ENCODE data around the gene TSPAN7. TPM values are rescaled to one million over a fixed set of nuclear protein-coding genes. Genes with fewer than 3 reads are reported as not detected.

TSPAN7 gene
- total RNA-seq, 5 donors from 2014 or later (not counting 1 experiment from before 2014, with no cell fraction given), result 0.62 to 1.3 (median 0.73) TPM; not detected in 2

GRCh38 chrX:38632516-38632915 lies 71.2 kb downstream of the TSPAN7 start:
- DNase-seq, result no peak
- Histone ChIP-seq H3K36me3 (ENCODE audit: control insufficient read depth in 2 of 2, extremely low read depth in 1 of 2, insufficient read depth in 1 of 2, low read length in 1 of 2) (no peaks in the 10 kb centered on the region), H3K27ac (ENCODE audit: low read length) (no peak overlapping the region), H3K9me3 (no peaks in the 10 kb centered on the region), H3K4me1 (ENCODE audit: control insufficient read depth in 1 of 2, extremely low read depth in 1 of 2, insufficient read depth in 2 of 2, low read length in 2 of 2) (no peaks in the 10 kb centered on the region), H3K4me3 (ENCODE audit: control insufficient read depth in 1 of 2, extremely low read depth in 1 of 2, low read length in 1 of 2) (no peak overlapping the region), H3K27me3 (replicated peaks in 1 of 2; ENCODE audit: control insufficient read depth in 2 of 2, extremely low read depth in 1 of 2, insufficient read depth in 2 of 2, low read length in 1 of 2) (no peaks in the 10 kb centered on the region)
- Mint-ChIP-seq H3K27ac (no peak overlapping the region), H3K9me3 (no peaks in the 10 kb centered on the region), H3K4me3 (peak overlapping the region in 1 of 3 donors; percentile 27), H3K36me3 (no peaks in the 10 kb centered on the region), H3K4me1 (peaks cover 4 to 9% (median 6%) of the 10 kb centered on the region in 3 donors), H3K27me3 (no peaks in the 10 kb centered on the region)
- no CpG with 5 or more reads among the region's 2 CpGs for WGBS (ENCODE audit: insufficient coverage)
- CTCF ChIA-PET, result no interaction called here
- POLR2A ChIA-PET, result no interaction called here
- no peak for ATAC-seq (replicated peaks in 1 of 4)

- H3K27ac ChIP-seq (ENCODE audit: low read length), result no peak overlapping the region
- Mint-ChIP-seq H3K27ac (no peak overlapping the region), H3K27me3 (peaks cover 0 to 9% of the 10 kb centered on the region in 2 donors), H3K9me3 (no peaks in the 10 kb centered on the region), H3K4me3 (no peak overlapping the region), H3K36me3 (no peaks in the 10 kb centered on the region), H3K4me1 (peaks cover 4 to 9% (median 6%) of the 10 kb centered on the region in 3 donors)
- H3K4me3 ChIP-seq (ENCODE audit: control insufficient read depth in 1 of 2, extremely low read depth in 1 of 2, low read length in 1 of 2), result no peak overlapping the region
- no peaks in the 10 kb centered on the region for H3K36me3 ChIP-seq (ENCODE audit: control insufficient read depth in 2 of 2, extremely low read depth in 1 of 2, insufficient read depth in 1 of 2, low read length in 1 of 2)
- no peaks in the 10 kb centered on the region for H3K27me3 ChIP-seq (replicated peaks in 1 of 2; ENCODE audit: control insufficient read depth in 2 of 2, extremely low read depth in 1 of 2, insufficient read depth in 2 of 2, low read length in 1 of 2)
- ChIA-PET CTCF (no interaction called here), POLR2A (no interaction called here)
- no CpG with 5 or more reads among the region's 2 CpGs for WGBS (ENCODE audit: insufficient coverage)
- ATAC-seq (replicated peaks in 1 of 4) (no peak), DNase-seq (no peak)
- H3K4me1 ChIP-seq (ENCODE audit: control insufficient read depth in 1 of 2, extremely low read depth in 1 of 2, insufficient read depth in 2 of 2, low read length in 2 of 2), result no peaks in the 10 kb centered on the region
- no peaks in the 10 kb centered on the region for H3K9me3 ChIP-seq
Measured at GRCh38 chrX:38634665-38635064, 73.3 kb downstream of the TSPAN7 start.

DNA sequence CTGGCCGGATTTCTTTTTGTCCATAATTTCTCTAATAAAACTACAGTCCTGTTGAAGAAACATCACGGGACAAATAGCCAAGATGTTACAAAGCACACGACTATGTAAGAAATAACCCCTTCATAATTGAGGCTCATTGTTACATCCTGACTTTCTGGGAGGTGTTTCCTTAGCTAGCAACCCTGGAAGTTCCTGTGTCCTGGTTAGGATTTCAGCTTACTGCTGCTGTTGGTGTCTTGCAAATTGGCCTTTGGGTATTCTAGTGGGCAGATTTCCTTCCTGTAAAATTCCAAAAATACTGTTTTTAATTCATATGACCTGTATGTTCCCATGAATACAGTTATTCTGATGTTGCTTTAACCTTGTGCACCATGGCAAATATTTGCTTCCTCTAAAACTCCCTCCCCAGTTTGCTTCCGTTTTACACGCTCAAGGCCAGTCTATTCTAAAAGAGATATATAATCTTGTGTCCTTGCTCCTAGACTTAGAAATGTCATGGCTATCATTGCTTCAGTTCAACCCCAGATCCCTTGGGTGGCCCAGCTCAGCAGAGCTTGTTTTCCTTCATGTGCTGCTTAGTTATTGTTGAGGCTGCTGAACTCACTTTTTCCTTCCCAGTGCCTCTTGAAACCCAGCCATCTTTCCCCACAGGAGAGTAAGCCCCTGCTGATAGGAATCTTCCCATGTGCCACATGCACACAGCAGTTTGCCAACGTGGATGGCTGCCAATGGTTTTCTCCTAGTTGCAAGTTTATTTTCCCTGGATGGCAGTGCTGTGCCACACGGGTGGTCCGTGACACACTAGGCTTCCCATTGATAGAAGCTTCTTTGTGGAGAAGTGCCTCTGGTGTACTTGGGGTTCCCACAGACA lies 75.8 kb downstream of the TSPAN7 start:
- H3K36me3 ChIP-seq (ENCODE audit: control insufficient read depth in 2 of 2, extremely low read depth in 1 of 2, insufficient read depth in 1 of 2, low read length in 1 of 2), result no peaks in the 10 kb centered on the region
- DNase-seq (no peak), ATAC-seq (replicated peaks in 1 of 4) (no peak)
- H3K27ac ChIP-seq (ENCODE audit: low read length), result no peak overlapping the region
- no peaks in the 10 kb centered on the region for H3K4me1 ChIP-seq (ENCODE audit: control insufficient read depth in 1 of 2, extremely low read depth in 1 of 2, insufficient read depth in 2 of 2, low read length in 2 of 2)
- Mint-ChIP-seq H3K27me3 (peaks cover 6 to 21% of the 10 kb centered on the region in 2 donors), H3K4me3 (no peak overlapping the region), H3K4me1 (peaks cover 4 to 7% (median 5%) of the 10 kb centered on the region in 3 donors), H3K27ac (no peak overlapping the region), H3K9me3 (no peaks in the 10 kb centered on the region), H3K36me3 (no peaks in the 10 kb centered on the region)
- no CpG with 5 or more reads among the region's 8 CpGs for WGBS (ENCODE audit: insufficient coverage)
- H3K4me3 ChIP-seq (ENCODE audit: control insufficient read depth in 1 of 2, extremely low read depth in 1 of 2, low read length in 1 of 2), result no peak overlapping the region
- ChIA-PET POLR2A (no interaction called here), CTCF (no interaction called here)
- H3K9me3 ChIP-seq, result no peaks in the 10 kb centered on the region
- no peaks in the 10 kb centered on the region for H3K27me3 ChIP-seq (replicated peaks in 1 of 2; ENCODE audit: control insufficient read depth in 2 of 2, extremely low read depth in 1 of 2, insufficient read depth in 2 of 2, low read length in 1 of 2)

- Mint-ChIP-seq H3K36me3 (no peaks in the 10 kb centered on the region), H3K4me3 (no peak overlapping the region), H3K9me3 (no peaks in the 10 kb centered on the region), H3K4me1 (no peaks in the 10 kb centered on the region), H3K27me3 (peaks cover 7 to 32% of the 10 kb centered on the region in 2 donors), H3K27ac (no peak overlapping the region)
- no peak for DNase-seq
- no peaks in the 10 kb centered on the region for H3K4me1 ChIP-seq (ENCODE audit: control insufficient read depth in 1 of 2, extremely low read depth in 1 of 2, insufficient read depth in 2 of 2, low read length in 2 of 2)
- no peaks in the 10 kb centered on the region for H3K27me3 ChIP-seq (replicated peaks in 1 of 2; ENCODE audit: control insufficient read depth in 2 of 2, extremely low read depth in 1 of 2, insufficient read depth in 2 of 2, low read length in 1 of 2)
- H3K27ac ChIP-seq (ENCODE audit: low read length), result no peak overlapping the region
- ChIA-PET CTCF (no interaction called here), POLR2A (no interaction called here)
- no peak for ATAC-seq (replicated peaks in 1 of 4)
- WGBS (ENCODE audit: insufficient coverage), result no CpG with 5 or more reads among the region's 5 CpGs
- H3K4me3 ChIP-seq (ENCODE audit: control insufficient read depth in 1 of 2, extremely low read depth in 1 of 2, low read length in 1 of 2), result no peak overlapping the region
- H3K36me3 ChIP-seq (ENCODE audit: control insufficient read depth in 2 of 2, extremely low read depth in 1 of 2, insufficient read depth in 1 of 2, low read length in 1 of 2), result no peaks in the 10 kb centered on the region
- no peaks in the 10 kb centered on the region for H3K9me3 ChIP-seq
Measured at GRCh38 chrX:38638952-38639529, 77.7 kb downstream of the TSPAN7 start.

DNA sequence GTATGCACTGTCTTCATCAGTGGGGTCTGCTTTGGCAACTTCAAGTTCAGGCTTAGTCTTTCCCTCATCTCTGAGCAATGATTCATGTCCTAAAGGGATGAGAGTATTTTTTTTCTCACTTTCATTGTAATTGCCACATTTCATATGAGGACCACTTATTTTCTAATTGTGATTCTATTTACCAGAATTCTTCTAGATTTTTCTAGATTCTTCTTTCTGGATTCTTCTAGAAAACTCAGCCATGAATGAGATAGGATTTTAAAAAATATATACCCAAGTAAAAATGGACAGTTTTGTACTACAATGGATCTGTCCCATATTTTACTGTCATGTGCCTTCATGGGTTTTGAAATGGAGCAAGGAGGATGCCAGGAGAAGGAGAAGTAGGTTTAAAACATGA lies 78.4 kb downstream of the TSPAN7 start:
- H3K9me3 Mint-ChIP-seq, result no peaks in the 10 kb centered on the region
- H3K27me3 ChIP-seq (replicated peaks in 1 of 2; ENCODE audit: control insufficient read depth in 2 of 2, extremely low read depth in 1 of 2, insufficient read depth in 2 of 2, low read length in 1 of 2), result peaks cover 0 to under 1% of the 10 kb centered on the region in 2 experiments
- ATAC-seq (replicated peaks in 1 of 4) (no peak), DNase-seq (no peak)
- peaks cover 7 to 32% of the 10 kb centered on the region in 2 donors for H3K27me3 Mint-ChIP-seq
- no peak overlapping the region for H3K4me3 Mint-ChIP-seq
- ChIA-PET CTCF (interaction anchor here in 1 of 2 donors (0.6 kb wide), 1 partner anchor 20 kb away, joined by 3 read pairs; no protein-coding TSS in a partner anchor), POLR2A (no interaction called here)
- H3K27ac ChIP-seq (ENCODE audit: low read length), result no peak overlapping the region
- H3K4me1 Mint-ChIP-seq, result no peaks in the 10 kb centered on the region
- no peaks in the 10 kb centered on the region for H3K4me1 ChIP-seq (ENCODE audit: control insufficient read depth in 1 of 2, extremely low read depth in 1 of 2, insufficient read depth in 2 of 2, low read length in 2 of 2)
- no peaks in the 10 kb centered on the region for H3K36me3 ChIP-seq (ENCODE audit: control insufficient read depth in 2 of 2, extremely low read depth in 1 of 2, insufficient read depth in 1 of 2, low read length in 1 of 2)
- H3K9me3 ChIP-seq, result no peaks in the 10 kb centered on the region
- H3K27ac Mint-ChIP-seq, result no peak overlapping the region
- no peaks in the 10 kb centered on the region for H3K36me3 Mint-ChIP-seq
- no peak overlapping the region for H3K4me3 ChIP-seq (ENCODE audit: control insufficient read depth in 1 of 2, extremely low read depth in 1 of 2, low read length in 1 of 2)

GRCh38 chrX:38641197-38641596 lies 79.9 kb downstream of the TSPAN7 start:
- peaks cover 7 to 34% of the 10 kb centered on the region in 2 donors for H3K27me3 Mint-ChIP-seq
- POLR2A ChIA-PET, result no interaction called here
- H3K4me3 ChIP-seq (ENCODE audit: control insufficient read depth in 1 of 2, extremely low read depth in 1 of 2, low read length in 1 of 2), result no peak overlapping the region
- no peak overlapping the region for H3K27ac ChIP-seq (ENCODE audit: low read length)
- no peak overlapping the region for H3K4me3 Mint-ChIP-seq
- no peaks in the 10 kb centered on the region for H3K36me3 ChIP-seq (ENCODE audit: control insufficient read depth in 2 of 2, extremely low read depth in 1 of 2, insufficient read depth in 1 of 2, low read length in 1 of 2)
- H3K36me3 Mint-ChIP-seq, result no peaks in the 10 kb centered on the region
- peaks cover 0 to 2% of the 10 kb centered on the region in 2 experiments for H3K27me3 ChIP-seq (replicated peaks in 1 of 2; ENCODE audit: control insufficient read depth in 2 of 2, extremely low read depth in 1 of 2, insufficient read depth in 2 of 2, low read length in 1 of 2)
- DNase-seq (no peak), ATAC-seq (replicated peaks in 1 of 4) (no peak)
- H3K27ac Mint-ChIP-seq, result no peak overlapping the region
- CTCF ChIA-PET, result no interaction called here
- H3K4me1 Mint-ChIP-seq, result peaks cover under 1 to 3% (median 2%) of the 10 kb centered on the region in 3 donors
- H3K9me3 ChIP-seq, result no peaks in the 10 kb centered on the region
- no peaks in the 10 kb centered on the region for H3K4me1 ChIP-seq (ENCODE audit: control insufficient read depth in 1 of 2, extremely low read depth in 1 of 2, insufficient read depth in 2 of 2, low read length in 2 of 2)
- H3K9me3 Mint-ChIP-seq, result no peaks in the 10 kb centered on the region
- WGBS (ENCODE audit: insufficient coverage), result 94% methylated on average over 3 of the region's 5 CpGs
